Type B pancreatic cell (in vitro differentiated cells): Measurements from ENCODE around the gene ANXA3. TPM values are rescaled to one million over a fixed set of nuclear protein-coding genes. Genes with fewer than 3 reads are reported as not detected.

Experiments used
- DNase-seq: peaks from one replicate; pipeline ENCODE4 v3.0.0; 2021; ENCODE audit warnings: mixed read lengths; ENCODE audit not compliant: unreplicated experiment; ENCODE audit errors: extremely low spot score
- H3K27ac Mint-ChIP-seq: 2 replicates; pipeline ENCODE4 v1.8.0; 2021; ENCODE audit warnings: mild to moderate bottlenecking, mixed read lengths
- H3K27me3 Mint-ChIP-seq: 2 replicates; pipeline ENCODE4 v1.8.0; 2021; ENCODE audit warnings: mixed read lengths
- H3K36me3 Mint-ChIP-seq: 2 replicates; pipeline ENCODE4 v1.8.0; 2021; ENCODE audit warnings: mixed read lengths
- H3K4me1 Mint-ChIP-seq: one replicate; pipeline ENCODE4 v1.8.0; 2021; ENCODE audit warnings: mixed read lengths; ENCODE audit not compliant: unreplicated experiment
- H3K4me3 Mint-ChIP-seq: 2 replicates; pipeline ENCODE4 v1.8.0; 2021; ENCODE audit warnings: mild to moderate bottlenecking, mixed read lengths
- H3K9me3 Mint-ChIP-seq: 2 replicates; pipeline ENCODE4 v1.8.0; 2021; ENCODE audit warnings: mixed read lengths
- CTCF ChIP-seq: fragments of 200-600 bp; sonication (generic); conservative IDR thresholded peaks from 2 replicates; pipeline ENCODE4 v1.5.0; 2021; ENCODE audit warnings: antibody characterized with exemption, mild to moderate bottlenecking
- total RNA-seq: library from RNA; stranded (reverse); gene quantifications from 2 replicates; pipeline ENCODE4 v1.2.1, GENCODE V29; 2021; ENCODE audit warnings: low replicate concordance

ANXA3 gene
- total RNA-seq, 1 donor from 2014 or later = 56.6 TPM

- Mint-ChIP-seq H3K27ac (no peak overlapping the region), H3K9me3 (no peaks in the 10 kb centered on the region), H3K36me3 (peaks cover 2% of the 10 kb centered on the region), H3K4me3 (no peak overlapping the region), H3K27me3 (no peaks in the 10 kb centered on the region), H3K4me1 (peaks cover 3% of the 10 kb centered on the region)
- no peak for TF ChIP-seq CTCF
- no peak for DNase-seq
These were observed 57.1 kb downstream of the ANXA3 start for GRCh38 chr4:78608684-78609083.

- Mint-ChIP-seq H3K27ac (no peak overlapping the region), H3K9me3 (no peaks in the 10 kb centered on the region), H3K4me3 (no peak overlapping the region), H3K36me3 (no peaks in the 10 kb centered on the region), H3K4me1 (peaks cover 3% of the 10 kb centered on the region), H3K27me3 (no peaks in the 10 kb centered on the region)
- no peak for DNase-seq
- no peak for TF ChIP-seq CTCF
These were observed 58.0 kb downstream of the ANXA3 start for GRCh38 chr4:78609580-78609979.

GRCh38 chr4:78610546-78611214, 59.1 kb downstream of the ANXA3 start:
- no peak for DNase-seq
- H3K4me1 Mint-ChIP-seq = peaks cover 10% of the 10 kb centered on the region

GRCh38 chr4:78611215-78611558, 59.6 kb downstream of the ANXA3 start:
- H3K4me1 Mint-ChIP-seq = peaks cover 13% of the 10 kb centered on the region
- H3K27me3 Mint-ChIP-seq = no peaks in the 10 kb centered on the region
- no peak overlapping the region for H3K27ac Mint-ChIP-seq
- no peaks in the 10 kb centered on the region for H3K9me3 Mint-ChIP-seq
- DNase-seq = no peak
- TF ChIP-seq CTCF = no peak
- H3K36me3 Mint-ChIP-seq = no peaks in the 10 kb centered on the region
- H3K4me3 Mint-ChIP-seq = no peak overlapping the region

More at GRCh38 chr4:78610546-78611214, 59.1 kb downstream of the ANXA3 start:
- no peak for TF ChIP-seq CTCF
- H3K27ac Mint-ChIP-seq = no peak overlapping the region
- no peaks in the 10 kb centered on the region for H3K36me3 Mint-ChIP-seq
- no peaks in the 10 kb centered on the region for H3K9me3 Mint-ChIP-seq
- H3K27me3 Mint-ChIP-seq = no peaks in the 10 kb centered on the region
- no peak overlapping the region for H3K4me3 Mint-ChIP-seq

GRCh38 chr4:78612398-78613178, 61.0 kb downstream of the ANXA3 start:
- Mint-ChIP-seq H3K27me3 (no peaks in the 10 kb centered on the region), H3K4me3 (no peak overlapping the region), H3K36me3 (no peaks in the 10 kb centered on the region), H3K4me1 (peaks cover 15% of the 10 kb centered on the region), H3K27ac (no peak overlapping the region), H3K9me3 (no peaks in the 10 kb centered on the region)
- TF ChIP-seq CTCF = peak; percentile 67
- no peak for DNase-seq
